Keratinocyte (primary cell): Measurements from ENCODE around the gene FNDC10. TPM values are rescaled to one million over a fixed set of nuclear protein-coding genes. Genes with fewer than 3 reads are reported as not detected.

Source experiments
- DNase-seq: peaks from one replicate; pipeline ENCODE4 v3.0.0-alpha.2; 2011; ENCODE audit warnings: low read depth, missing footprints, low spot score
- FAIRE-seq: peaks from 2 replicates; lab custom pipeline; 2011; peaks lifted over from hg19 to GRCh38; lab: Jason Lieb, UNC
- H2AFZ ChIP-seq: 2 replicates; pipeline ENCODE4 v1.6.0; 2012; ENCODE audit warnings: low read length, control low read depth, inconsistent platforms; ENCODE audit not compliant: control insufficient read depth
- H3K27ac ChIP-seq: 2 replicates; pipeline ENCODE4 v1.5.1; 2011; ENCODE audit warnings: low read length; ENCODE audit not compliant: control insufficient read depth, insufficient read depth
- H3K27me3 ChIP-seq: 3 replicates; pipeline ENCODE4 v1.6.0; 2011; ENCODE audit warnings: low read length; ENCODE audit not compliant: control insufficient read depth, insufficient read depth; ENCODE audit errors: extremely low read depth
- H3K36me3 ChIP-seq, 2 experiments: 2 replicates in 1 of 2; 3 replicates in 1 of 2; pipeline ENCODE4 v1.5.1; 2011; ENCODE audit warnings: low read length in 2 of 2, mild to moderate bottlenecking in 1 of 2; ENCODE audit not compliant: control insufficient read depth in 2 of 2, insufficient read depth in 2 of 2; ENCODE audit errors: extremely low read depth in 1 of 2
- H3K4me1 ChIP-seq: 3 replicates; pipeline ENCODE4 v1.5.1; 2011; ENCODE audit warnings: low read length; ENCODE audit not compliant: control insufficient read depth, insufficient read depth; ENCODE audit errors: extremely low read depth
- H3K4me2 ChIP-seq: 3 replicates; pipeline ENCODE4 v1.6.0; 2011; ENCODE audit warnings: low read depth, low read length; ENCODE audit not compliant: control insufficient read depth, insufficient read depth; ENCODE audit errors: extremely low read depth
- H3K4me3 ChIP-seq, 3 experiments: fragments of 200-600 bp in 1 of 3; sonication (generic) in 1 of 3; 2 replicates in 2 of 3; 3 replicates in 1 of 3; pipeline ENCODE4 v1.5.1; 2011 to 2016; ENCODE audit warnings: low read length in 3 of 3, mild to moderate bottlenecking in 3 of 3, control low read depth in 2 of 3, inconsistent platforms in 1 of 3, low read depth in 1 of 3, mixed read lengths in 1 of 3, mixed run types in 1 of 3, moderate library complexity in 1 of 3; ENCODE audit not compliant: control insufficient read depth in 2 of 3, insufficient read depth in 2 of 3; ENCODE audit errors: extremely low read depth in 1 of 3
- H3K79me2 ChIP-seq: 2 replicates; pipeline ENCODE4 v1.6.0; 2012; ENCODE audit warnings: low read length; ENCODE audit not compliant: control insufficient read depth, insufficient read depth
- H3K9ac ChIP-seq: 3 replicates; pipeline ENCODE4 v1.6.0; 2011; ENCODE audit warnings: low read length; ENCODE audit not compliant: control insufficient read depth, insufficient read depth; ENCODE audit errors: extremely low read depth
- H3K9me1 ChIP-seq: 3 replicates; pipeline ENCODE4 v1.6.0; 2011; ENCODE audit warnings: low read length; ENCODE audit not compliant: control insufficient read depth, insufficient read depth; ENCODE audit errors: extremely low read depth
- H3K9me3 ChIP-seq: 2 replicates; pipeline ENCODE4 v1.5.1; 2012; ENCODE audit warnings: low read depth, low read length; ENCODE audit not compliant: control insufficient read depth
- H4K20me1 ChIP-seq: 3 replicates; pipeline ENCODE4 v1.6.0; 2011; ENCODE audit warnings: low read length; ENCODE audit not compliant: control insufficient read depth, insufficient read depth; ENCODE audit errors: extremely low read depth
- EZH2 ChIP-seq: IDR thresholded peaks from one replicate; pipeline ENCODE4 v1.6.1; 2012; ENCODE audit warnings: inconsistent platforms, mild to moderate bottlenecking, low read length, moderate library complexity
- dilution Hi-C: fragments of 300-500 bp; cut with MboI; formaldehyde crosslinking; loops from one replicate; pipeline ENCODE4 v1.7.0; 2020; ENCODE audit warnings: low sequenced_read_pairs; ENCODE audit not compliant: extremely low pct_ligation_motif_present
- polyA plus RNA-seq, 5 experiments: library from polyadenylated mRNA; depleted of rRNA in 3 of 5; stranded (reverse) in 3 of 5; stranded (forward) in 1 of 5; unstranded in 1 of 5; fragments of >200 nt; gene quantifications; 1 replicate in 1 of 5; 2 replicates in 3 of 5; 3 replicates in 1 of 5; pipeline versions ENCODE4 v1.2.1 to v1.2.3, GENCODE V29; 2011 to 2012; ENCODE audit warnings: missing spikeins in 2 of 5, low read depth in 1 of 5, low replicate concordance in 1 of 5
- TF ChIP-seq, protein P1 (sequence below), 3 experiments: IDR thresholded peaks in 1 of 3; conservative IDR thresholded peaks in 1 of 3; optimal IDR thresholded peaks in 1 of 3; 2 replicates in 2 of 3; 3 replicates in 1 of 3; pipeline versions ENCODE3 to v1.5.1; 2011; ENCODE audit warnings: low read length in 3 of 3, mild to moderate bottlenecking in 3 of 3, moderate library complexity in 2 of 3, control low read depth in 1 of 3, inconsistent platforms in 1 of 3; ENCODE audit not compliant: insufficient read depth in 2 of 3; ENCODE audit errors: extremely low read depth in 1 of 3

FNDC10 gene
- polyA plus RNA-seq, 1 donor (not counting 4 experiments of a cell fraction or from before 2014, with no cell fraction given) = 1.2 TPM

GRCh38 chr1:1567891-1568291 lies 32.0 kb downstream of the FNDC10 start:
- dilution Hi-C loops = no loop called here
- no peak overlapping the region for H3K27ac ChIP-seq

GRCh38 chr1:1567152-1567875 lies 32.6 kb downstream of the FNDC10 start:
- FAIRE-seq (no peak), DNase-seq (no peak)
- no peaks in the 10 kb centered on the region for H3K9me1 ChIP-seq
- H3K4me1 ChIP-seq = no peaks in the 10 kb centered on the region
- TF ChIP-seq EZH2 = no peak
- TF ChIP-seq, protein P1, sequence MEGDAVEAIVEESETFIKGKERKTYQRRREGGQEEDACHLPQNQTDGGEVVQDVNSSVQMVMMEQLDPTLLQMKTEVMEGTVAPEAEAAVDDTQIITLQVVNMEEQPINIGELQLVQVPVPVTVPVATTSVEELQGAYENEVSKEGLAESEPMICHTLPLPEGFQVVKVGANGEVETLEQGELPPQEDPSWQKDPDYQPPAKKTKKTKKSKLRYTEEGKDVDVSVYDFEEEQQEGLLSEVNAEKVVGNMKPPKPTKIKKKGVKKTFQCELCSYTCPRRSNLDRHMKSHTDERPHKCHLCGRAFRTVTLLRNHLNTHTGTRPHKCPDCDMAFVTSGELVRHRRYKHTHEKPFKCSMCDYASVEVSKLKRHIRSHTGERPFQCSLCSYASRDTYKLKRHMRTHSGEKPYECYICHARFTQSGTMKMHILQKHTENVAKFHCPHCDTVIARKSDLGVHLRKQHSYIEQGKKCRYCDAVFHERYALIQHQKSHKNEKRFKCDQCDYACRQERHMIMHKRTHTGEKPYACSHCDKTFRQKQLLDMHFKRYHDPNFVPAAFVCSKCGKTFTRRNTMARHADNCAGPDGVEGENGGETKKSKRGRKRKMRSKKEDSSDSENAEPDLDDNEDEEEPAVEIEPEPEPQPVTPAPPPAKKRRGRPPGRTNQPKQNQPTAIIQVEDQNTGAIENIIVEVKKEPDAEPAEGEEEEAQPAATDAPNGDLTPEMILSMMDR (optimal IDR thresholded peaks at IDR 0.05 in 1 of 3, IDR thresholded peaks at IDR 0.05 in 1 of 3, conservative IDR thresholded peaks at IDR 0.05 in 1 of 3; ENCODE audit: extremely low read depth in 1 of 3, insufficient read depth in 2 of 3, low read length in 3 of 3) = no peak
- no peak overlapping the region for H3K4me3 ChIP-seq
- peaks cover 19 to 37% of the 10 kb centered on the region in 2 experiments for H3K36me3 ChIP-seq
- no peak overlapping the region for H3K9ac ChIP-seq
- dilution Hi-C loops = no loop called here
- no peaks in the 10 kb centered on the region for H3K27me3 ChIP-seq
- no peaks in the 10 kb centered on the region for H3K9me3 ChIP-seq
- H4K20me1 ChIP-seq = peaks cover 32% of the 10 kb centered on the region
- H3K4me2 ChIP-seq = no peak overlapping the region
- H3K79me2 ChIP-seq = peaks cover 95% of the 10 kb centered on the region
- no peak overlapping the region for H3K27ac ChIP-seq
- H2AFZ ChIP-seq = no peak overlapping the region

More at GRCh38 chr1:1567891-1568291, 32.0 kb downstream of the FNDC10 start:
- H3K4me2 ChIP-seq = no peak overlapping the region
- no peak overlapping the region for H3K4me3 ChIP-seq
- no peaks in the 10 kb centered on the region for H3K9me3 ChIP-seq
- H3K9ac ChIP-seq = no peak overlapping the region
- no peak for DNase-seq
- H4K20me1 ChIP-seq = peaks cover 29% of the 10 kb centered on the region
- FAIRE-seq = no peak
- H3K27me3 ChIP-seq = no peaks in the 10 kb centered on the region
- TF ChIP-seq EZH2 = no peak
- TF ChIP-seq, protein P1 (optimal IDR thresholded peaks at IDR 0.05 in 1 of 3, IDR thresholded peaks at IDR 0.05 in 1 of 3, conservative IDR thresholded peaks at IDR 0.05 in 1 of 3; ENCODE audit: extremely low read depth in 1 of 3, insufficient read depth in 2 of 3, low read length in 3 of 3) = no peak
- H3K36me3 ChIP-seq = peaks cover 14 to 31% of the 10 kb centered on the region in 2 experiments
- H3K79me2 ChIP-seq = peaks cover 94% of the 10 kb centered on the region
- peaks cover 2% of the 10 kb centered on the region for H3K4me1 ChIP-seq
- no peaks in the 10 kb centered on the region for H3K9me1 ChIP-seq
- H2AFZ ChIP-seq = no peak overlapping the region
